GM12892 (cell line): ENCODE results near the gene COL1A1.

Experiments
- POLR2A ChIP-seq: IDR thresholded peaks from 2 replicates; pipeline ENCODE4 v1.6.1; 2011; ENCODE audit warnings: low read depth, low read length, control low read depth
- POLR2AphosphoS5 ChIP-seq: IDR thresholded peaks from 2 replicates; pipeline ENCODE4 v1.6.1; 2011; ENCODE audit warnings: low read depth, low read length, control low read depth
- TAF1 ChIP-seq: IDR thresholded peaks from 2 replicates; pipeline ENCODE4 v1.6.1; 2011; ENCODE audit warnings: low read depth, mild to moderate bottlenecking, control low read depth, low read length, borderline replicate concordance

DNA sequence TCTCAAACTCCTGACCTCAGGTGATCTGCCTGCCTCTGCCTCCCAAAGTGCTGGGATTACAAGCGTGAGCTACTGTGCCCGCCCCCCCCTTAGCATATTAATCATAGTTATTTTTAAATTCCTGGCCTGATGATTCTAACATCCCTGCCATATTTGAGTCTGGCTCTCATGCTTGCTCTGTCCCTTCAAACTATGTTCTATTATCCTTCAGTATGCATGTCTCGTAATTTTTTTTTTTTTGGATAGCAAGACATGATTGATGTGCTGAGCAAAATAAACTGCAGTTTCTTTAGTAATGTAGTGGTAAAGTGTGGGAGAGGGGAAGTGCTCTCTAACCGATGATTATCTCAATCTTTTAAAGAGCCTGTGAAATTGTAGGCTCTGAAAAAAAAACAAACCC is 38.5 kb upstream of the COL1A1 start:
- TF ChIP-seq POLR2AphosphoS5 (no peak), POLR2A (no peak), TAF1 (no peak)
